Large intestine (tissue), 3 donors: ENCODE data around the gene KIAA0930. TPM values are rescaled to one million over a fixed set of nuclear protein-coding genes. Genes with fewer than 3 reads are reported as not detected.

Source experiments
- DNase-seq, 2 donors: peaks; one replicate each; pipeline versions ENCODE4 v3.0.0 to v3.0.0-alpha.2; 2013
- H3K27ac ChIP-seq: one replicate; pipeline ENCODE4 v1.5.1; 2013; ENCODE audit warnings: low read length
- H3K27me3 ChIP-seq: 2 replicates; pipeline ENCODE4 v1.6.1; 2013; ENCODE audit warnings: low read length; ENCODE audit not compliant: control insufficient read depth, insufficient read depth
- H3K36me3 ChIP-seq: 2 replicates; pipeline ENCODE4 v1.6.1; 2013; ENCODE audit warnings: low read length; ENCODE audit not compliant: control insufficient read depth, insufficient read depth
- H3K4me1 ChIP-seq: one replicate; pipeline ENCODE4 v1.6.1; 2013; ENCODE audit warnings: low read length; ENCODE audit not compliant: control insufficient read depth, insufficient read depth
- H3K4me3 ChIP-seq: one replicate; pipeline ENCODE4 v1.5.1; 2013; ENCODE audit warnings: low read length
- H3K9me3 ChIP-seq: one replicate; pipeline ENCODE4 v1.6.1; 2013; ENCODE audit warnings: mild to moderate bottlenecking, low read depth, low read length, moderate library complexity; ENCODE audit not compliant: control insufficient read depth
- WGBS: methylation state at CpG from one replicate; pipeline ENCODE4 v1.1.5; 2013; ENCODE audit warnings: low lambda C conversion rate; ENCODE audit not compliant: insufficient coverage; 5-methylcytosine and 5-hydroxymethylcytosine counted together
- polyA plus RNA-seq: library from polyadenylated mRNA; unstranded; fragments of 120-200 nt; gene quantifications from one replicate; pipeline ENCODE4 v1.2.1, GENCODE V29; 2013

Gene KIAA0930
- polyA plus RNA-seq, 1 donor = 21.8 TPM

- H3K9me3 ChIP-seq = no peaks in the 10 kb centered on the region
- H3K27me3 ChIP-seq = no peaks in the 10 kb centered on the region
- WGBS = 100% methylated on average over 2 of the region's 15 CpGs
- H3K36me3 ChIP-seq = no peaks in the 10 kb centered on the region
- no peak overlapping the region for H3K4me3 ChIP-seq
- no peak for DNase-seq
- no peaks in the 10 kb centered on the region for H3K4me1 ChIP-seq
- no peak overlapping the region for H3K27ac ChIP-seq
These were observed 98.3 kb downstream of the KIAA0930 start for GRCh38 chr22:45142376-45142775.

Other genes with a start within 250 kb of the KIAA0930 start
- gene PHF21B, start 230.9 kb downstream of the KIAA0930 start, polyA plus RNA-seq = 0.63 TPM
- gene NUP50, start 77.0 kb downstream of the KIAA0930 start, polyA plus RNA-seq = 40.8 TPM
- 113 TPM for gene UPK3A, start 44.1 kb upstream of the KIAA0930 start, polyA plus RNA-seq
- 72.0 TPM for gene FAM118A, start 69.0 kb upstream of the KIAA0930 start, polyA plus RNA-seq
- gene SMC1B, start 172.7 kb upstream of the KIAA0930 start, polyA plus RNA-seq = 0.27 TPM
- 4.7 TPM for gene RIBC2, start 172.8 kb upstream of the KIAA0930 start, polyA plus RNA-seq